Measurements from ENCODE around the gene BRSK2.

DNA sequence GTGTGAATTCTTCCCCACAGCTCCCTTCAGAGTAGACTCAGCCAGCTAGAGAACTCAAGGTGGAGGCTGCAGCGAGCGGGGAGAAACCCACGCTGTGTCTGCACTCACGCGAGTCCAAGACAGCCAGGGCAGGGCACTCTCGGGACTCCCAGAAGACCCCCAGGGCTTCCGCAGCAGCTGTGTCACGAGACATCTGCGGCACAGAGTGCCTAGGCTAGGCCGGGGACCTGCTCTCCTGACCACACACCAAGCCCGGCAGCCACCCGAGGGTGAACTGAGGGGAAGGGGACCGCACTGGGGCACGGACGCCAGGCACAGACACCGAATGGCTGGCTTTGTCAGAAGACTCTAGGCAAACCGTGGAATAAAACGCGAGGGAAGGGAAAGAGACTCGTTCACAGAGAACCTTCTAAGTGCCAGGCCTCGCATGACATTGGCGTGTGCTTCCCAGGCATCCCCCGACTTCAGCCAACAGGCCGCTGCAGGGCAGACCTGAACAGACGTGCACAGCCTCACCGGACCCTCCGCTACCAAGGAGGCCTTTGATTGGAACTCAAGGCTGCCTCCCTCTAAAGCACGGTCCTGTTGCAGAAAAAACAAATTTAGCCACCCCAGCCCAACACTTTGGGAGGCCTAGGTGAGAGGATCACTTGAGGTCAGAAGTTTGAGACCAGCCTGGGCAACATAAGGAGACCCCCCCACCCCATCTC is 115.0 kb downstream of the BRSK2 start:
- TF ChIP-seq EZH2 (IDR thresholded peaks at IDR 0.05; ENCODE audit: insufficient read depth, low read length) (no peak), CTCF (IDR thresholded peaks at IDR 0.05; ENCODE audit: insufficient read depth, low read depth, low read length) (no peak)
